GM19328 (cell line): ENCODE data around the gene ADM.
"Not testable (repeated sequence)": the region's sequence is repeated elsewhere in the genome, so short reads cannot be mapped to it uniquely, and the experiment has no call there.

ENCODE experiments used
- ATAC-seq: cut with Tn5 transposase; IDR thresholded peaks from one replicate; pipeline ENCODE4 v1.9.1; 2021; ENCODE audit warnings: mild to moderate bottlenecking, moderate library complexity; ENCODE audit not compliant: unreplicated experiment

ADM gene, protein sequence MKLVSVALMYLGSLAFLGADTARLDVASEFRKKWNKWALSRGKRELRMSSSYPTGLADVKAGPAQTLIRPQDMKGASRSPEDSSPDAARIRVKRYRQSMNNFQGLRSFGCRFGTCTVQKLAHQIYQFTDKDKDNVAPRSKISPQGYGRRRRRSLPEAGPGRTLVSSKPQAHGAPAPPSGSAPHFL

DNA sequence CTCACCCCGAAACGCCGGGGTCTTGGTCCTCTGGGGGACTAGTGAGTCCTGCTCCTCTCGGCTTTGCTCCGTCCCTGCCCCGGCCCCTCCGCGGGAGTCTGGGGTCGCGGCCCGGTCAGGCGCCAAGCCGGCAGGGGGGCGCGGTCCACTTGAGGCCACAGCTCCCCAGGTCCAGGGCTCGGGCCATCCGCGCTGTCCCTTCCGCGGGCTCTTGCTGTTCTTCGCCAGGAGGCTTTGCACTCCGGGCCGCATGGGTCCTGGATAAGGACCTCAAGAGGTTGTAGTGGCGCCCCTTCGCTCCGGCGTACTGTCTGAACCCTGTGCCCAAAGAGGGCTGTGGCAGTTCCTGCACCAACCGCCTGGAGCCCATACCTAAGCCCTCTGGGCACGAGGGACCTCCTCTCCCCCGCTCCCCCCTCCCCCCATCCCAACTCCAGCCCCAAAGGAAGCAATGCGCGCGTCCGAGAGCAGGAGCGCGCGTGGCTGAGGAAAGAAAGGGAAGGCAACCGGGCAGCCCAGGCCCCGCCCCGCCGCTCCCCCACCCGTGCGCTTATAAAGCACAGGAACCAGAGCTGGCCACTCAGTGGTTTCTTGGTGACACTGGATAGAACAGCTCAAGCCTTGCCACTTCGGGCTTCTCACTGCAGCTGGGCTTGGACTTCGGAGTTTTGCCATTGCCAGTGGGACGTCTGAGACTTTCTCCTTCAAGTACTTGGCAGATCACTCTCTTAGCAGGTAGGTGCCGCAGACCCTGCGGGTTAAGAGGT lies at the start of gene ADM:
Gene ADM, plus strand, starts transcription at position 579 of the 767 bp plus-strand sequence. CDS start 628 bp downstream, outside the sequence.
- ATAC-seq = no peak

DNA sequence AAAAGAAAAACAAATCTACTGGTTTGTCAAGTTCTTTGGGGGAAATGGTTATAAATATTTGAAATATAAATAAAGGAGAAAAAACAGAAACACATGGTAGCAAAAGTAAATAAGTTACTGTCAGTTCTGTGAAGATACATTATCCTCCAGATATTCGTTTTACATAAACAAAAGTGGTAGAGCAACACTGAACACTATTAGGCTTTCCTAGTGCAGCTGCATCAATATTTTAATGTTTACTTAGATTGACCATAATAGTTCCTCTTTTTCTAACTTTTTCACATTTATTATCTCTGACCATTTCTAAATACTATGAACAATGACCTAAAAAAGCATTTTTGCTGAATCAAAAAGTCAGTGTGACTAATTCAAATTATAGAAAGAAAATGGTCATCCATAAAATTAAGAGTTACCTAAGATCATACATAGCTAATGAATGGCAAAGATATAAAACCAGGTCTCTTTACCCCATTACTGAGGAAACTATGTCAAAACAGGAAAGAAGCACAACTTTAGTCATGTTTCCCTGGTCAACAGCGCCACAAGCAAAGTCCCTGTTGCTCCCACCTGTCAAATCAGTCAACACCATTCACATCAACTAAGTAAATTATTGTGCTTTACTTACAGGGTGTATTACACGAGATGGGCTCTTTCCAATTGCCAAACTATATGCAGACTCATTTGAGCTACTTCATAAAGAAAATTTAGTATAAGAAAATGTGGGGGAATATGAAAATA lies 49.3 kb upstream of the ADM start:
- ATAC-seq = no peak

DNA sequence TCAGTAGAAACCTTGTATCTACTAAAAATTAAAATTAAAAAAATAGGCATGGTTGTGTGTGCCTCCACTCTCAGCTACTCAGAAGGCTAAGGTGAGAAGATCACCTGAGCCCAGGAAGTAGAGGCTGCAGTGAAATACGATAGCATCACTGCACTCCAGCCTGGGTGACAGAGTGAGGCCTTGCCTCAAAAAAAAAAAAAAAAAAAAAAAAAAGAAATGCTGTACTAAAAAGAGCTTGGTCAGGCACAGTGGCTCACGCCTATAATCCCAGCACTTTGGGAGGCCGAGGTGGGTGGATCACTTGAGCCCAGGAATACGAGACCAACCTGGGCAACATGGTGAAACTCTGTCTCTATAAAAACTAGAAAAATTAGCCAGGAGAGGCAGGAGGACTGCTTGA lies 47.4 kb upstream of the ADM start:
- ATAC-seq = no peak

DNA sequence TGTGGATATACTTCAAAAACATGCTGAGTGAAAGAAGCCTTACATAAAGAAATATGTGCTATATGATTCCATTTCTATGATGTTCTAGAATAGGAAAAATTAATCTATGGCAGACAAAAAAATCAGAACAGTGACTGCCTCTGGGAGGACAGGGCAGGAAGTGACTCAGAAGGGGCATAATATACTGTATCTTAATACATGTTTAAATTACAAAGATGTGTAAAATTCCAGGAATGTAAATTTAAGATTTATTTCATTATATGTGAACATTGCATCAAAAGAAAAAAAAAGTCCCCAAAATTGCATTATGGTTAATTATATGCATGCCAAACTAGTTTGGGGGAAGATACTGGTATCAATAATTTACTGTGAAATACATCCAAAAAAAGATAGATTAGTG lies 43.1 kb upstream of the ADM start:
- no peak for ATAC-seq

DNA sequence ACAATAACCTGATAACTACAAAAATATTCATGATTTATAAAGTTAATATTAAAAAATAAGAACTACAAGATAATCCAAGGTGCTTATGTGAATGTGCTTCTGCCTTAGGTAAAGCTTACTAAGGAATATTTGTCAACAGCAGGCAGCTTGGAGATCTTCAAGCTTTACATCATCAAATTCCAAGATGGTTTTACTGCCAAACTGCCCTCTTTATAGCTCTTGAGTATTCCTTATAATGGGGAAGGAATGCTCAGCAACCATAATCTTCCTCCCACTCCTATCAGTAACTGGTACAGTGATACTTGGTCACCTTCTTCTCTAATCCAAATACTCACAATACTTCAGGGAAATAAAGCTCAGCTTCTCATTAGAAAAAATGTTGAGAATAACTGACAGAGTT lies 40.9 kb upstream of the ADM start:
- no peak for ATAC-seq

DNA sequence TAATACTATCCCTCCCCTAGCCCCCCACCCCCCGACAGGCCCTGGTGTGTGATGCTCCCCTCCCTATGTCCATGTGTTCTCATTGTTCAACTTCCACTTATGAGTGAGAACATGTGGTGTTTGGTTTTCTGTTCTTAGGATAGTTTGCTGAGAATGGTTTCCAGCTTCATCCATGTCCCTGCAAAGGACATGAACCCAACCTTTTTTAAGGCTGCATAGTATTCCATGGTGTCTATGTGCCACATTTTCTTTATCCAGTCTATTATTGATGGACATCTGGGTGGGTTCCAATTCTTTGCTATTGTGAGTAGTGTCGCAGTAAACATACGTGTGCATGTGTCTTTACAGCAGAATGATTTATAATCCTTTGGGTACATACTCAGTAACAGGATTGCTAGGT lies 40.2 kb upstream of the ADM start:
- not testable (repeated sequence) for ATAC-seq

DNA sequence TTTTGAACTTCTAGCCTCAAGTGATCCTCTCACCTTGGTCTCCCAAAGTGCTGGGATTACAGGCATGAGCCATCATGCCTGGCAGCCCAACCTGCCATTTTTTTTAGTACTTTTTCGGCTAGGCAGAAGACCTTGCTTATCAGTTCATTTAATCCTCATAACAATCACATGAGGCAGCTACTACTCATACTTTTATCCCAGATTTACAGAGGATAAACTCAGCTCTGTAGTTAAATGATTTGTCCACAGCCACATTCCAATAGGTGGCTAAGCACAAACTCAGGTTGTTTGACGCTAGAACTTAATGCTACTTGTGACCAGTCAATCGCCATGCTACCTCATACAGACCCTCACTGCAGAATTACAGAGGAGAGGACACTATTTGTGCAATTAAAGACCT lies 38.9 kb upstream of the ADM start:
- no peak for ATAC-seq

DNA sequence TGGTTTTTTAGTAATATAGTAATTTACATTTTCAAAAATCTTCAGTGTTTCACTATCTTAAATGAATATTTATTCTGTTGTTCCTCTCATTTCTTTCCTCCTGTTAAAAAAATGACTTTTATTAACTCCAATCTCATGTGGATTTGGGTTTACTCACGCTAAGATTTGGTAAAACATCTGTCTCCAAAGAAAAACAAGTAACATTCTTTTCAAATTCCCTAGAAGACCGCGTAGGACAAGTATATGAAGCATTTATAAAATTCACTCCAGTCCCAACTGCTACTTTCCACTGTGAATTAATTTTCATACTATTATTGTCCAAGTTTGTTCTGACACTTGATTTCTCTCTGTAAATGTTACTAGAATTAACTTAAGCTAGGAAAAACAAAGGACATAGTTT lies 37.1 kb upstream of the ADM start:
- ATAC-seq = no peak

DNA sequence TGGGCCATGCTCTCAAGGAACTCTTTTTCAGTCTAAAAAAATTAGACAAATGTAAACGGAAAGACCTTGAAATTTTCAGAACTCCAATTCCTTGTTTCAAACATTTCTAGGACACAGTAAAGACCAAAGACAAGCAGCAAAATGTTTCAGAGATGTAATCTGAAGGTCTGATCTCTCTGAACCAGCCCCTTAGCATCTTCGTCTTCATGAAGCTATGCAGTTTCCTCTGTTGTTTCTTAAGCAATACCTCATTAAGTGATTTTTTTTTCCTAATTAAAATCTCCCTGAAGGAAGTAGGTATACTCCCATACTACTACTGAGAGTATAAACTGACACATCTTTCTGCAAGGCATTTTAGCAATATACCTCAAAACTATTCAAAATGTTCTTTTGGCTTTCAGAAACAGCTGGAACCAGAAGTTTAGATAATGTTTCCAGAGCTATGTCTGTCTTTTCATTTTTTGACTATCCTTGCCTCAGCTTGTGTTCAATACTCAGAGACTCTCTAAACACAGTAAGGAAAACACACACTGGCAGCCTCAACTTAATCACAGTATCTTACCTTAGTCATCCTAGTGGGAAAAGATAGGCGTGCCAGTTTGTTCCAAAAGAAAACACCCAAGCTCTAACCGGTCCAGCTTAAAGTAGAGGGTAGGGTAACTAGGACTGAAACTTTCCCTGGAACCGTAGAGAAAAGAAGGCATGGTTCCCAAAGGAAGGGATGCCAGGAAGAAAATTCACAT lies 36.0 kb upstream of the ADM start:
- no peak for ATAC-seq

DNA sequence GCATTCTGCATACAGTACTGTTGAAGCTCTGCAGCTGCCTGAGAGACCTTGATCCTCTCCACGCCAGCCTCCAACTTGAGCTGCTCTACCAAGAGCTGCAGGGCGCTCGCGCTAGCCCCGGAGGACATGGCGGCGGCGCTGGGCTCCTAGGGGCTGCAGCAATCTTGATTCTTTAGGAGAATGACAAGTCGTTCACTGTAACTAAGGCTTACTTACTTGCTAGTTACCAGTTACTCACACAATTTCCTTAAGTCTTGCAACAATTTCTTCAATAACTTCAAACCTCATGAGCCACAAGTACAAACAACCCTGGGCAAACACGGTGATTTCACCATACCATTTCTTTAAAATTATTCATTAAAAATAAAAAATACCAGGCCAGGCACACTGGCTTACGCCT lies 32.7 kb upstream of the ADM start:
- ATAC-seq = no peak

DNA sequence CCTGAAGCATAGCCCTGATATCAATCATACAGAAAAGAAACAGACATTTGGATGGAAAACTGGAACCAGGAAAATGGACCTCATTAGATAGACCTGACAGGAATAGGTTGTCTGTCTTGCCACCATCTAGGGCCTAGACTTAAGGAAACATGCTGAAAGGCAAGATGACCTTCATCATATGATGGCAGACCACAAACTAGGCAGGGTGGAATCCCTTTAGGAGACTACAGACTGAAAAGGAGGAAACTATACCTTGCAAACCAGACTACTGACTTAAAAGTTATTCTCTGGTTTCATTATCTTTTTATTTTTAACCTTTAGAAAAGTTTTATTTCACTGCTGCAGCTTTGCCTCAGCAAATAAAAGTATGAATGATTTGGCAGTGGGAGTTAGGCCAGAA lies 31.1 kb upstream of the ADM start:
- no peak for ATAC-seq

DNA sequence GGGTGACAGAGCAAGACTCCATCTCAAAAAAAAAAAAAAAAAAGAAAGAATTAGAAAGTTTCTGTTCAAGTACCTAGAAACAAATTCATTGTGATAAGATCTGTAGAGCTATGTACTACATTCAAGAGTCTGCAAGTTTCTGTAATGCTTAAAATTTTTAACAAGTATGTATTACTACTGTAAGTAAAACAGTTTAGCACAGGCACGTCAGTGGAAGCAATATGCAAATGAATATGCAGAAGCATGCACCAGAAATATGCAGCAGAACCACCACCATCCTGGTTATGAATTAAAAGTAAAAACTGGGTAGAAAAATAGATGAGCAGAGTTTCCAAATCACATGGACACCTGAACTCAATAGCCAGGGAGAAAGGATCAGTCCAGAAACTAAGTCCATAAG lies 30.1 kb upstream of the ADM start:
- no peak for ATAC-seq

DNA sequence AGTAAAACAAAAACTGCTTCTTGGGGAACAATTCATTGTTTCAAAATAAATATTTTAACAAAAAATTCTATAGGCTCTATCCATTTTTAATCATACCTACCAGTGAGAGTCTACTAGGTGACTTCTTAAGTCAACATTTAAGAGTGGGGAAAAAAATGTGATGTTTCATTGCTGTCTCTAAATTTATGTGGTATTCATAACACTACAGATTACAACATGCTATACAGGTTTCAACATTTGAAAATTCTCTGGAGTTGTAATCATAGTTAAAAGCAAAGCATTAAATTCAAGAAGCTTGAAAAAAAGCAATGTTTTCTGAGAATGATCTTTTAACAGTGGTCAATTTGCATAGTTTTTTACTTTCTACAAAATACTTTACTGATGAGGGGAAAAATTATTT lies 29.2 kb upstream of the ADM start:
- no peak for ATAC-seq

DNA sequence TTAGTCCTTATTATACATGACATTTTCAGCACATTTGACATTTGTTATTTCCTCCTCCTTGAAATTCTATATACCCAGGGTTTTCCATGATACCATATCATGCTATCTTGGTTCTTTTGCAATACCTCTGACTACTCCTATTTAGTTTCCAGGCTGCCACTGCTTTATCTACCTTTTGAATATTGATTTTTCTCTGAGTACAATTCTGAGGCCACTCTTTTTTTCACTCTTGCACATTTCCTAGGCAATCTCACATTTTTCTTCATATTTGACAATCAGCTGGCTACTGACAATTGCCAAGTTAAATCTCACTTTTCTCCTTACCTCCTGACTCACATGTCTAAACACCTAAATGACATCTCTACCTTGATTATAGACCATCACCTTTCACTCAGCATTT lies 22.8 kb upstream of the ADM start:
- no peak for ATAC-seq

DNA sequence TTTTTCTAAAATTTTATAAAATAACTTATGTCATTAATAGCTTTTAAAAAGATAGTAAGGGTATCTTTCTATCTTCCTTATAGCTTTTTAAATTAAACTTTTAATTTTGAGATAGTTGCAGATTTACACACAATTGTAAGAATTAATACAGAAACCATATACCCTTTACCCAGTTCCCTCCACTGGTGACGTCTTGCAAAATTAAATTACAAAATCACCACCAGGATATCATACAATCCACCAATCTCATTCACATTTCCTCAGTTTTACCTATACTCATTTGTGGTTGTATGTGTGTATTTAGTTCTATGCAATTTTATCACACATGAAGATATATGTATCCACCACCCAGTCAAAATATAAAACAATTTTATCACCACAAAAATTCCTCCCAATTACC lies 20.9 kb upstream of the ADM start:
- no peak for ATAC-seq

DNA sequence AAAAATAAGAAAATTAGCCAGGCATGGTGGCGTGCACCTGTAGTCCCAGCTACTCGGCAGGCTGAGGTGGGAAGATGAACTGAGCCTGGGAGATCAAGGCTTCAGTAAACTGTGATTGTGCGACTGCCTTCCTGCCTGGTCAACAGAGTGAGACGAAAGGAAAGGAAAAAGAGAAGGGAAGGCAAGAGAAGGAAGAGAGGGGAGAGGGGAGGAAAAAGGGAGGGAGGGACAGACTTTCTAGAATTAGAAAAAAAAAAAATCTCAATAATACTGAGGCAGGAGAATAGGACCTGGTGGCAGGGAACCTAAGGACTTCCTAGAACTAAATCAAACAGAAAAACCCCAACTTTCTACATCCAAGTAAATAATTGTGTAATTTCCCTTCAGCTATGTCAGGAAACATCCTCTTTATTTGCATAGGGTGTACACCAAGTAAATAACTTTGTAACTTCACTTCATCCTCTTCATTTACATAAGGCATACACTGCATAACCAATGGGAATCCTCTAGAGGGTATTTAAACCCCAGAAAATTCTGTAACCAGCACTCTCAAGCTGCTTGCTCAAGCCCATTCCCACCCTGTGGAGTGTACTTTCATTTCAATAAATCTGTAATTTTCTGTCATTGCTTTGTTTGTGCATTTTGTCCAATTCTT lies 19.6 kb upstream of the ADM start:
- no peak for ATAC-seq

DNA sequence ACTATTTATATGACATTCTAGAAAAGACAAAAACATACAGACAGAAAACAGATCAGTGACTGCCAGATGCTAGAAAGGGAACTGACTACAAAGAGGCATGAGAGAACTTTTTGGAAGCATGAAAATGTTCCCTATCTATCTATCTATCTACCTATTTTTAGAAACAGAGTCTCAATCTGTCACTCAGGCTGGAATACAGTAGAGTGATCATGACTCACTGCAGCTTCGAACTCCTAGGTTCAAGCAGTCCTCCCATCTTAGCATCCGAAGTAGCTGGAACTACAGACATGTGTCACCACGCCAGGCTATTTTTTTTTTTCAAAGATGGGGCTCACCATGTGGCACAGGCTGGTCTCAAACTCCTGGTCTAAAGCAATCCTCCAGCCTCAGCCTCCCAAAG lies 17.7 kb upstream of the ADM start:
- no peak for ATAC-seq

DNA sequence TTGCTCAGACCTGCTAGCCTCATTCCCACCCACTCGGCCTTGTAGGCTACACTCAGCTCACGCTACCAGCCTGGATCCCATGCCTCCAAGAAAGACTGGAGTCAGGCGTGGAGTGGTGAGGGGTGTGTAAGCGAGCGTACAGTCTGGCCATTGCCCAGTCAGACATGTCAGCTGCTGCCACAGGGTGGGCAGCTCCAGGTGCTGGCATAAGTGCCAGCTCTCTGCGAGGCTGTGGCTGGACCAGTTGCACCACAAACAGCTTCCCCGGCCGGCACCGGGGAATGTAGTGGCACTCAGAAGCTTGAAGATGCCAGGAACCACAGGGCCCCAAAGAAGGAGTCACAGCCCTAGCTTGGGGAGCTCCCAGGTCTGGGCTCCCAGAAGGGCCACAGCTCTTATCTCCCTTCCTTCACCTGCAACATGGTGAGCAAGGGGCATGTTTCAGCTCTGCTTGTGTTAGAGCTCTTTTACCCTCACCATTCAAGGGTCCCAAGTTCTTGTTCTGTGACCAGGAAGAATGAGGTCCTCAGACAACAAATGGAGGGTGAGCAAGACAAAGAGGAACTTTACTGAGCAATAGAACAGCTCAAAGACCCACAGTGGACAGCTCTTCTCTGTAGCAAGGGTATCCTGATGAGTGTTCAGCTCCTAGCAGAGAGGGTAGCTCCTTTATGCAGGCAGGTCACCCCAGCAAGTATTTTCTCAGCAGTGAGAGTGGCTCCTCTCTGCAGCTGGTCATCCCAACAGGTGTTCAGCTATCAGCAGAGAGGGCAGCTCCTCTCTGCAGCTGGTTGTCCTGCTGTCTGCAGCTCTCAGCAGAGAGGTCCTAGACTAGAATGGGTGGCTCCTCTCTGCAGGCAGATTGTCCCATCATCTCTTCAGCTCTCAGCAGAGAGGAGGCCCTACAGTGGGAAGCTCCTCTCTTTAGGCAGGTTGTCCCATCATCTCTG lies 16.8 kb upstream of the ADM start:
- ATAC-seq = no peak

DNA sequence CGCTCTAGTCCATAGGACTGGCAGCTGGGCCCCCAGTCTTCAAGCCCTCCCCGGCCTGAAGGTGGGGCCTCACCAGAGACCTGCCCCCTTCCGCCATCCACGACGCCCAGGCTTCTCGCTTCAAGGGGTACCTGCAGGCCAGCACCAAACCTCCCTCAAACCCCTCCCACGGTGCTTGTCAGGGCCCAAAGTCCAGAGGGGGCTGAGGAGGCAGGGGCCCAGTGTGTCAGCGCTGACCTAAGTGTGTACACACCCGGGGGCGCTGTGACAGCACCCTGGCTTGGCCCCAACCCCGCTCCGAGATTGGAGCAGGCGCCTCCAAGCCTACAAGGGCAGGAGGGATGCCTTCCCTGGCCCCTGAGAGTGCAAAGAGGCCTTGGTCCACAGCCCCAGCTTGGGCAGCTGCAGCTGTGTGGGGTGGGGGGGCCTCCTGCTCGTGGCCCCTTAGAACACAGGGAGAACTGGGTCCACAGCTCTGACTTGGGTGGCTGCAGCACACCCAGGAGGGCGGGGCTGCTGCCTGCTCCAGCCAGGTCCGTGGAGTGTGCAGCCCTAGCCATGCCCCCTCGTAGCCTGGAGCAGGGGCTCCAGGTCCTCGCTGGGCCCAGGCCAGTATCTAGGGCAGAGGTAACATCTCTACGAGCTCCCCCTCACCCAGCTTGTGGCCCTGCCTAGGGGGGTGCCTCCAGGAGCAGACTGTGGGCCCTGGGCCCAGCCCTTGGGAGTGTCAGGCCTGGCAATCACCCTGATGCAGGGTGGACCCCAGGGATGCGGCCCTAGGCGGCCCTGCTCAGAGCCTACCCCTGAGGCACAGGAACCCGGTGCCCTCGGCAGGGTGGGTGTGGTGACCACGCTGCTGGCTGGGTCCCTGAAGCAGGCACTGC lies 15.8 kb upstream of the ADM start:
- no peak for ATAC-seq
